SK-N-SH treated with all-trans-retinoic acid at 6 μM for 48 hours (cell line): ENCODE measurements around the gene ASIC5.

Experiments used
- ATAC-seq: fragments of 200-7000 bp; cut with Tn5 transposase; 3 replicates; pipeline ENCODE4 v1.9.1; 2020; ENCODE audit warnings: mild to moderate bottlenecking, moderate library complexity
- ARNTL ChIP-seq: fragments of 450-650 bp; formaldehyde crosslinking; IDR thresholded peaks from 2 replicates; pipeline ENCODE4 v1.5.0; 2020; ENCODE audit warnings: low read depth, mild to moderate bottlenecking, moderate library complexity, borderline replicate concordance
- BACH2 ChIP-seq: fragments of 250-450 bp; sonication (Bioruptor Pico); IDR thresholded peaks from 2 replicates; pipeline ENCODE4 v1.9.0; 2021; ENCODE audit warnings: mild to moderate bottlenecking, borderline replicate concordance
- CSDC2 ChIP-seq: fragments of 250-450 bp; sonication (Bioruptor Pico); IDR thresholded peaks from 2 replicates; pipeline ENCODE4 v1.5.0; 2020; ENCODE audit warnings: mild to moderate bottlenecking, moderate library complexity
- ESRRG ChIP-seq: fragments of 250-450 bp; sonication (Bioruptor Pico); IDR thresholded peaks from 2 replicates; pipeline ENCODE4 v1.6.1; 2021; ENCODE audit warnings: mild to moderate bottlenecking
- GLIS3 ChIP-seq: fragments of 250-450 bp; sonication (Bioruptor Pico); IDR thresholded peaks from 2 replicates; pipeline ENCODE4 v1.5.0; 2020; ENCODE audit warnings: mild to moderate bottlenecking, moderate library complexity
- ISL1 ChIP-seq: fragments of 250-450 bp; sonication (Bioruptor Pico); IDR thresholded peaks from 2 replicates; pipeline ENCODE4 v2.1.2; 2022; ENCODE audit warnings: mild to moderate bottlenecking, moderate library complexity
- OSR1 ChIP-seq: fragments of 250-450 bp; sonication (Bioruptor Pico); IDR thresholded peaks from 2 replicates; pipeline ENCODE4 v1.8.0; 2022; ENCODE audit warnings: moderate library complexity, mild to moderate bottlenecking, inconsistent platforms
- PPARA ChIP-seq: fragments of 250-450 bp; sonication (Bioruptor Pico); IDR thresholded peaks from 2 replicates; pipeline ENCODE4 v1.5.0; 2020; ENCODE audit warnings: mild to moderate bottlenecking, borderline replicate concordance
- RARB ChIP-seq: fragments of 250-450 bp; sonication (Bioruptor Pico); IDR thresholded peaks from 2 replicates; pipeline ENCODE4 v1.8.0; 2021; ENCODE audit warnings: mild to moderate bottlenecking, moderate library complexity
- SNAI2 ChIP-seq: fragments of 250-450 bp; sonication (Bioruptor Pico); IDR thresholded peaks from 2 replicates; pipeline ENCODE4 v1.5.0; 2020; ENCODE audit warnings: mild to moderate bottlenecking, moderate library complexity
- TCF4 ChIP-seq: fragments of 250-450 bp; sonication (Bioruptor Pico); IDR thresholded peaks from 2 replicates; pipeline ENCODE4 v1.8.0; 2021; ENCODE audit warnings: mild to moderate bottlenecking, moderate library complexity, borderline replicate concordance
- TOX ChIP-seq: fragments of 250-450 bp; sonication (Bioruptor Pico); IDR thresholded peaks from 2 replicates; pipeline ENCODE4 v1.8.0; 2021; ENCODE audit warnings: mild to moderate bottlenecking, moderate library complexity, borderline replicate concordance
- ZC3H10 ChIP-seq: fragments of 250-450 bp; sonication (Bioruptor Pico); IDR thresholded peaks from 2 replicates; pipeline ENCODE4 v1.5.1; 2021; ENCODE audit warnings: mild to moderate bottlenecking, moderate library complexity
- ZFP3 ChIP-seq: fragments of 250-450 bp; sonication (Bioruptor Pico); IDR thresholded peaks from 2 replicates; pipeline ENCODE4 v1.5.0; 2020; ENCODE audit warnings: mild to moderate bottlenecking, moderate library complexity
- ZFP30 ChIP-seq: fragments of 450-650 bp; formaldehyde crosslinking; IDR thresholded peaks from 2 replicates; pipeline ENCODE4 v1.5.0; 2022; ENCODE audit warnings: mild to moderate bottlenecking, moderate library complexity
- ZNF565 ChIP-seq: fragments of 450-650 bp; formaldehyde crosslinking; conservative IDR thresholded peaks from 2 replicates; pipeline ENCODE4 v1.5.0; 2020; ENCODE audit warnings: low read depth, mild to moderate bottlenecking, moderate library complexity
- ZNF70 ChIP-seq: fragments of 450-650 bp; formaldehyde crosslinking; IDR thresholded peaks from 2 replicates; pipeline ENCODE4 v1.5.0; 2020; ENCODE audit warnings: mild to moderate bottlenecking, moderate library complexity
- ZNF8 ChIP-seq: fragments of 450-650 bp; formaldehyde crosslinking; IDR thresholded peaks from 2 replicates; pipeline ENCODE4 v1.5.0; 2020; ENCODE audit warnings: mild to moderate bottlenecking, moderate library complexity
- TF ChIP-seq, protein P1 (sequence below): fragments of 250-450 bp; sonication (Bioruptor Pico); IDR thresholded peaks from 2 replicates; pipeline ENCODE4 v1.8.0; 2021; ENCODE audit warnings: low read depth, mild to moderate bottlenecking, moderate library complexity, borderline replicate concordance
- TF ChIP-seq, protein P2 (sequence below): fragments of 250-450 bp; sonication (Bioruptor Pico); IDR thresholded peaks from 2 replicates; pipeline ENCODE4 v1.8.0; 2020; ENCODE audit warnings: mild to moderate bottlenecking, moderate library complexity, borderline replicate concordance
- TF ChIP-seq, protein P3 (sequence below): fragments of 250-450 bp; sonication (Bioruptor Pico); IDR thresholded peaks from 2 replicates; pipeline ENCODE4 v1.5.1; 2021; ENCODE audit warnings: mild to moderate bottlenecking, moderate library complexity
- TF ChIP-seq, protein P4 (sequence below): fragments of 250-450 bp; sonication (Bioruptor Pico); IDR thresholded peaks from 2 replicates; pipeline ENCODE4 v1.5.1; 2020; ENCODE audit warnings: low read depth, mild to moderate bottlenecking, moderate library complexity
- TF ChIP-seq, protein P5 (sequence below): fragments of 250-450 bp; sonication (Bioruptor Pico); IDR thresholded peaks from 2 replicates; pipeline ENCODE4 v1.5.0; 2020; ENCODE audit warnings: mild to moderate bottlenecking, moderate library complexity

ASIC5 gene

DNA sequence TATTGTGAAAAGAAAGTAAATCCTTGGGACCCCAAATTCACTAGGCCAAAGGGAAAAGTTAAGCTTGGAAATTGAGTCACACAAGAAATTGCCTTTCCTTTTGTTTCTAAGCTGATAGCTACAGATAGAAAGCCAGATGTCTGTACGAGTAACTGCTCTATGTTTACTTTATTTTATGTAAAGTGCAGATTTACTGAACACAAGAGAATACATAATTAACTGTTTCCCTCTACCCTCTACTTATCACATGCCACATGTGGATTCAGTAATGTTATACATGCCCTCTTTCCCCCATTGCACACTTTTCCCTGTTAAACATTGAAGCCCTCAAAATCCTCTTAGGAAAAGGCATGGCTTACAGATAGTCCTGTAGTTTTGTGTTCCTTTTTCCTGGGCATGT is 21.0 kb upstream of the ASIC5 start:
- ATAC-seq: no peak
- TF ChIP-seq, protein P1, sequence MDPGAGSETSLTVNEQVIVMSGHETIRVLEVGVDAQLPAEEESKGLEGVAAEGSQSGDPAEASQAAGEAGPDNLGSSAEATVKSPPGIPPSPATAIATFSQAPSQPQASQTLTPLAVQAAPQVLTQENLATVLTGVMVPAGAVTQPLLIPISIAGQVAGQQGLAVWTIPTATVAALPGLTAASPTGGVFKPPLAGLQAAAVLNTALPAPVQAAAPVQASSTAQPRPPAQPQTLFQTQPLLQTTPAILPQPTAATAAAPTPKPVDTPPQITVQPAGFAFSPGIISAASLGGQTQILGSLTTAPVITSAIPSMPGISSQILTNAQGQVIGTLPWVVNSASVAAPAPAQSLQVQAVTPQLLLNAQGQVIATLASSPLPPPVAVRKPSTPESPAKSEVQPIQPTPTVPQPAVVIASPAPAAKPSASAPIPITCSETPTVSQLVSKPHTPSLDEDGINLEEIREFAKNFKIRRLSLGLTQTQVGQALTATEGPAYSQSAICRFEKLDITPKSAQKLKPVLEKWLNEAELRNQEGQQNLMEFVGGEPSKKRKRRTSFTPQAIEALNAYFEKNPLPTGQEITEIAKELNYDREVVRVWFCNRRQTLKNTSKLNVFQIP (CRISPR knock-in tag): no peak
- TF ChIP-seq, protein P2, sequence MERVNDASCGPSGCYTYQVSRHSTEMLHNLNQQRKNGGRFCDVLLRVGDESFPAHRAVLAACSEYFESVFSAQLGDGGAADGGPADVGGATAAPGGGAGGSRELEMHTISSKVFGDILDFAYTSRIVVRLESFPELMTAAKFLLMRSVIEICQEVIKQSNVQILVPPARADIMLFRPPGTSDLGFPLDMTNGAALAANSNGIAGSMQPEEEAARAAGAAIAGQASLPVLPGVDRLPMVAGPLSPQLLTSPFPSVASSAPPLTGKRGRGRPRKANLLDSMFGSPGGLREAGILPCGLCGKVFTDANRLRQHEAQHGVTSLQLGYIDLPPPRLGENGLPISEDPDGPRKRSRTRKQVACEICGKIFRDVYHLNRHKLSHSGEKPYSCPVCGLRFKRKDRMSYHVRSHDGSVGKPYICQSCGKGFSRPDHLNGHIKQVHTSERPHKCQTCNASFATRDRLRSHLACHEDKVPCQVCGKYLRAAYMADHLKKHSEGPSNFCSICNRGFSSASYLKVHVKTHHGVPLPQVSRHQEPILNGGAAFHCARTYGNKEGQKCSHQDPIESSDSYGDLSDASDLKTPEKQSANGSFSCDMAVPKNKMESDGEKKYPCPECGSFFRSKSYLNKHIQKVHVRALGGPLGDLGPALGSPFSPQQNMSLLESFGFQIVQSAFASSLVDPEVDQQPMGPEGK: no peak
- TF ChIP-seq ZNF8 (CRISPR knock-in tag) (no peak), CSDC2 (CRISPR knock-in tag) (no peak), ZNF70 (CRISPR knock-in tag) (no peak), GLIS3 (CRISPR knock-in tag) (no peak), OSR1 (CRISPR knock-in tag) (no peak), ARNTL (CRISPR knock-in tag) (no peak), PPARA (CRISPR knock-in tag) (no peak), ZFP30 (CRISPR knock-in tag) (no peak), ZNF565 (CRISPR knock-in tag) (no peak)
- TF ChIP-seq, protein P3, sequence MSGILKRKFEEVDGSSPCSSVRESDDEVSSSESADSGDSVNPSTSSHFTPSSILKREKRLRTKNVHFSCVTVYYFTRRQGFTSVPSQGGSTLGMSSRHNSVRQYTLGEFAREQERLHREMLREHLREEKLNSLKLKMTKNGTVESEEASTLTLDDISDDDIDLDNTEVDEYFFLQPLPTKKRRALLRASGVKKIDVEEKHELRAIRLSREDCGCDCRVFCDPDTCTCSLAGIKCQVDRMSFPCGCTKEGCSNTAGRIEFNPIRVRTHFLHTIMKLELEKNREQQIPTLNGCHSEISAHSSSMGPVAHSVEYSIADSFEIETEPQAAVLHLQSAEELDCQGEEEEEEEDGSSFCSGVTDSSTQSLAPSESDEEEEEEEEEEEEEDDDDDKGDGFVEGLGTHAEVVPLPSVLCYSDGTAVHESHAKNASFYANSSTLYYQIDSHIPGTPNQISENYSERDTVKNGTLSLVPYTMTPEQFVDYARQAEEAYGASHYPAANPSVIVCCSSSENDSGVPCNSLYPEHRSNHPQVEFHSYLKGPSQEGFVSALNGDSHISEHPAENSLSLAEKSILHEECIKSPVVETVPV: no peak

DNA sequence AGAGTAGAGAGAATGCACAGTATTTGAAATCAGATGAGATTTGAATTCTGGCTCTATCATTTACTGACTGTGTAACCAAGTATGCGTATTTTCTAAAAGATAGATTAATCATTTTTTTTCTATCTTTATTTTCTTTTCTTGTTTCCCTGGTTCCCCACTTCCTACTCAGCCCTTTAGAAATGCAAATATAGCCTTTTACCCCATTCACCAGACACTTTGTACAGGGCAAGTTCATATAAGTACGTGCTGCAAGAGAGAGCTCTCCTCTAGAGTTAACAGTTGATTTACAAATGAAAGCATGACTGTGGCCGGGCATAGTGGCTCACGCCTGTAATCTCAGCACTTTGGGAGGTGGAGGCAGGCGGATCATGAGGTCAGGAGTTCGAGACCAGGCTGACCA is 19.6 kb upstream of the ASIC5 start:
- TF ChIP-seq CSDC2 (CRISPR knock-in tag) (no peak), ZNF565 (CRISPR knock-in tag) (no peak), ZNF70 (CRISPR knock-in tag) (no peak), TCF4 (CRISPR knock-in tag) (no peak), ZFP30 (CRISPR knock-in tag) (no peak), ZC3H10 (no peak), GLIS3 (CRISPR knock-in tag) (no peak), RARB (no peak), PPARA (CRISPR knock-in tag) (no peak), ESRRG (CRISPR knock-in tag) (no peak), ARNTL (CRISPR knock-in tag) (no peak), ISL1 (CRISPR knock-in tag) (no peak)
- TF ChIP-seq, protein P3: no peak
- TF ChIP-seq, protein P4, sequence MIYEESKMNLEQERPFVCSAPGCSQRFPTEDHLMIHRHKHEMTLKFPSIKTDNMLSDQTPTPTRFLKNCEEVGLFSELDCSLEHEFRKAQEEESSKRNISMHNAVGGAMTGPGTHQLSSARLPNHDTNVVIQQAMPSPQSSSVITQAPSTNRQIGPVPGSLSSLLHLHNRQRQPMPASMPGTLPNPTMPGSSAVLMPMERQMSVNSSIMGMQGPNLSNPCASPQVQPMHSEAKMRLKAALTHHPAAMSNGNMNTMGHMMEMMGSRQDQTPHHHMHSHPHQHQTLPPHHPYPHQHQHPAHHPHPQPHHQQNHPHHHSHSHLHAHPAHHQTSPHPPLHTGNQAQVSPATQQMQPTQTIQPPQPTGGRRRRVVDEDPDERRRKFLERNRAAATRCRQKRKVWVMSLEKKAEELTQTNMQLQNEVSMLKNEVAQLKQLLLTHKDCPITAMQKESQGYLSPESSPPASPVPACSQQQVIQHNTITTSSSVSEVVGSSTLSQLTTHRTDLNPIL (CRISPR knock-in tag): no peak
- no peak for ATAC-seq

DNA sequence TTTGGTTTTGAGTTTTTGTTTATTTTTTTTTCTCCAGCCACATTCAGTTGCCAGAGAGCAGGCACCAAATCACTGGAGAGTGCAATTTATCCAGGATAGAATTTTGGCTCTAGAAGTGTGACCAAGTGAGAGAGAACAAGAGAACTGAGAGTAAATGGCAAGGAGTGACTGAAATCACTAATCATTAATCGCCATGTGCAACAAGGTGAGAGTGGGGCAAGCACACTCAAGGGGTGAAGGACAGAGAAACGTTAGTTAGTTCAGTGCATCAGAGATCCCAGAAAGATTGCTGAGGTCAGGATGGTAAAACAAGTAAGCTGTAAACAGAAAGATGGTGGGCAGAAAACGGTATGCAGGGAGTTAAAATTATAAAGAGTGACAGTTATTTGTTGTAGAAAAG is 17.8 kb upstream of the ASIC5 start:
- ATAC-seq: no peak
- TF ChIP-seq ISL1 (CRISPR knock-in tag) (no peak), RARB (no peak), SNAI2 (CRISPR knock-in tag) (no peak), OSR1 (CRISPR knock-in tag) (no peak), TOX (no peak), BACH2 (CRISPR knock-in tag) (no peak), ZFP3 (CRISPR knock-in tag) (no peak), ZC3H10 (no peak)
- TF ChIP-seq, protein P1 (CRISPR knock-in tag): no peak
- TF ChIP-seq, protein P5, sequence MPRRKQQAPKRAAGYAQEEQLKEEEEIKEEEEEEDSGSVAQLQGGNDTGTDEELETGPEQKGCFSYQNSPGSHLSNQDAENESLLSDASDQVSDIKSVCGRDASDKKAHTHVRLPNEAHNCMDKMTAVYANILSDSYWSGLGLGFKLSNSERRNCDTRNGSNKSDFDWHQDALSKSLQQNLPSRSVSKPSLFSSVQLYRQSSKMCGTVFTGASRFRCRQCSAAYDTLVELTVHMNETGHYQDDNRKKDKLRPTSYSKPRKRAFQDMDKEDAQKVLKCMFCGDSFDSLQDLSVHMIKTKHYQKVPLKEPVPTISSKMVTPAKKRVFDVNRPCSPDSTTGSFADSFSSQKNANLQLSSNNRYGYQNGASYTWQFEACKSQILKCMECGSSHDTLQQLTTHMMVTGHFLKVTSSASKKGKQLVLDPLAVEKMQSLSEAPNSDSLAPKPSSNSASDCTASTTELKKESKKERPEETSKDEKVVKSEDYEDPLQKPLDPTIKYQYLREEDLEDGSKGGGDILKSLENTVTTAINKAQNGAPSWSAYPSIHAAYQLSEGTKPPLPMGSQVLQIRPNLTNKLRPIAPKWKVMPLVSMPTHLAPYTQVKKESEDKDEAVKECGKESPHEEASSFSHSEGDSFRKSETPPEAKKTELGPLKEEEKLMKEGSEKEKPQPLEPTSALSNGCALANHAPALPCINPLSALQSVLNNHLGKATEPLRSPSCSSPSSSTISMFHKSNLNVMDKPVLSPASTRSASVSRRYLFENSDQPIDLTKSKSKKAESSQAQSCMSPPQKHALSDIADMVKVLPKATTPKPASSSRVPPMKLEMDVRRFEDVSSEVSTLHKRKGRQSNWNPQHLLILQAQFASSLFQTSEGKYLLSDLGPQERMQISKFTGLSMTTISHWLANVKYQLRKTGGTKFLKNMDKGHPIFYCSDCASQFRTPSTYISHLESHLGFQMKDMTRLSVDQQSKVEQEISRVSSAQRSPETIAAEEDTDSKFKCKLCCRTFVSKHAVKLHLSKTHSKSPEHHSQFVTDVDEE (CRISPR knock-in tag): no peak
- TF ChIP-seq, protein P2: no peak
